GM12878 (cell line): ENCODE results near the gene CDC6.

Experiments
- CTCF ChIP-seq, 3 experiments: IDR thresholded peaks in 2 of 3; conservative IDR thresholded peaks in 1 of 3; 2 replicates each; pipeline ENCODE4 v1.5.1; 2011; ENCODE audit warnings: low read depth in 3 of 3, low read length in 3 of 3, mild to moderate bottlenecking in 3 of 3, control low read depth in 2 of 3, moderate library complexity in 2 of 3, inconsistent platforms in 1 of 3, mixed read lengths in 1 of 3; ENCODE audit not compliant: control insufficient read depth in 2 of 3, insufficient read depth in 1 of 3; ENCODE audit errors: extremely low read depth in 1 of 3
- ELK1 ChIP-seq: IDR thresholded peaks from 2 replicates; pipeline ENCODE4 v1.6.1; 2012; ENCODE audit warnings: low read depth, low read length, improper control_type of control experiment
- GABPA ChIP-seq: IDR thresholded peaks from 2 replicates; pipeline ENCODE4 v1.6.1; 2014; ENCODE audit warnings: antibody characterized with exemption, low read depth, mild to moderate bottlenecking, inconsistent platforms
- POLR2A ChIP-seq: IDR thresholded peaks from 2 replicates; pipeline ENCODE4 v1.6.1; 2011; ENCODE audit warnings: low read depth, mild to moderate bottlenecking, low read length

- TF ChIP-seq GABPA (no peak), POLR2A (no peak), CTCF (IDR thresholded peaks at IDR 0.05 in 2 of 3, conservative IDR thresholded peaks at IDR 0.05 in 1 of 3; ENCODE audit: control insufficient read depth in 2 of 3, extremely low read depth in 1 of 3, insufficient read depth in 1 of 3, low read depth in 3 of 3, low read length in 3 of 3) (no peak), ELK1 (no peak)
Observed at GRCh38 chr17:40333781-40334448, 46.2 kb downstream of the CDC6 start.
